Peyer's patch (tissue), 4 donors: ENCODE measurements around the gene CDKL5.

Experiments
- CTCF ChIP-seq, 6 experiments: fragments of 450-650 bp in 4 of 6; fragments of 200-600 bp in 2 of 6; sonication (generic) in 1 of 6; IDR thresholded peaks; one replicate each; pipeline ENCODE4 v1.5.1; 2017 to 2019; ENCODE audit warnings: antibody characterized with exemption in 6 of 6, mild to moderate bottlenecking in 3 of 6, moderate library complexity in 1 of 6
- POLR2A ChIP-seq, 2 donors: fragments of 450-650 bp; IDR thresholded peaks; one replicate each; pipeline ENCODE4 v1.5.1; 2017; ENCODE audit warnings: antibody characterized with exemption in 2 of 2, mild to moderate bottlenecking in 2 of 2, moderate library complexity in 2 of 2

GRCh38 chrX:18566748-18567147 lies 141.3 kb downstream of the CDKL5 start:
- no peak for TF ChIP-seq POLR2A (IDR thresholded peaks at IDR 0.05)
- TF ChIP-seq CTCF (IDR thresholded peaks at IDR 0.05), result no peak
